Kidney tubule cell (primary cell): ENCODE measurements around the gene SF3A1.
"Not testable (repeated sequence)": the region's sequence is repeated elsewhere in the genome, so short reads cannot be mapped to it uniquely, and the experiment has no call there.

Experiments used
- DNase-seq: peaks from one replicate; pipeline ENCODE4 v3.0.0-alpha.2; 2018; ENCODE audit warnings: low spot score

The SF3A1 gene, protein sequence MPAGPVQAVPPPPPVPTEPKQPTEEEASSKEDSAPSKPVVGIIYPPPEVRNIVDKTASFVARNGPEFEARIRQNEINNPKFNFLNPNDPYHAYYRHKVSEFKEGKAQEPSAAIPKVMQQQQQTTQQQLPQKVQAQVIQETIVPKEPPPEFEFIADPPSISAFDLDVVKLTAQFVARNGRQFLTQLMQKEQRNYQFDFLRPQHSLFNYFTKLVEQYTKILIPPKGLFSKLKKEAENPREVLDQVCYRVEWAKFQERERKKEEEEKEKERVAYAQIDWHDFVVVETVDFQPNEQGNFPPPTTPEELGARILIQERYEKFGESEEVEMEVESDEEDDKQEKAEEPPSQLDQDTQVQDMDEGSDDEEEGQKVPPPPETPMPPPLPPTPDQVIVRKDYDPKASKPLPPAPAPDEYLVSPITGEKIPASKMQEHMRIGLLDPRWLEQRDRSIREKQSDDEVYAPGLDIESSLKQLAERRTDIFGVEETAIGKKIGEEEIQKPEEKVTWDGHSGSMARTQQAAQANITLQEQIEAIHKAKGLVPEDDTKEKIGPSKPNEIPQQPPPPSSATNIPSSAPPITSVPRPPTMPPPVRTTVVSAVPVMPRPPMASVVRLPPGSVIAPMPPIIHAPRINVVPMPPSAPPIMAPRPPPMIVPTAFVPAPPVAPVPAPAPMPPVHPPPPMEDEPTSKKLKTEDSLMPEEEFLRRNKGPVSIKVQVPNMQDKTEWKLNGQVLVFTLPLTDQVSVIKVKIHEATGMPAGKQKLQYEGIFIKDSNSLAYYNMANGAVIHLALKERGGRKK

DNA sequence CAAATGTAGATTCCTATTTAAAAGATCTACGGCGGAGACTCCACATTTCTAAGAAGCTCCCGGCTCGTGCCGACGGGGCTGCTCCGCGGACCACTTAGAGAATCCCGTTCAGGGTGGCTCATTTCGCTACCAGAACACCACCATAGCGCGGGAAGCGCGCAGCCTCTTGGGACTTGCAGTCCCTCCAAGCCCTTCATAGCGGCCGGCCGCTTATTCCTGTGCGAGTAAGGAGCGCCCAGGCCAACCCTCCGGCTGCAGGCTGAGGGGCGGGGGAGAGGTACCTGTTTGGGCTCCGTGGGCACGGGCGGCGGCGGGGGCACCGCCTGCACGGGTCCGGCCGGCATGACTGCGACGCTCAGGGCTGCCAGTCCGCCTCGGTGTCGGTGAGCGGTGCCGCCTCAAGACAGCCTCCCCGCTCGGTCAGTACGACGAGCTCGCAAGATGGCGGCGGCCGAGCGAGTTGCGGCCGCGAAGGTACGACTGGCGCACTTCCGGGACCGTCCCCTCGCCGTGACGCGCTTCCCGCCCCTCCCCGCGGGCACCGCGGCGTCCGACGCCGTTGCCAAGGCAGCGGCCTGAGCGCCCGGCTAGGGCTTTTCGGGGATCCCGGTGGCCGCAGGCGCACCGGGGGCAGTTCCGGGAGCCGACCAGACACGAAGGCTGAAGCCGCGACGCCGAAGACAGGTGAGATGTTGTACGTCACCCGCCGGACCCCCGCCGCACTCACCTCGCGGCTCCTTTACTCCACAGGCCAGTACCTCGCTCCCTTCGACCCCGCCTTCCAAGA is at the start of gene SF3A1, which contains the start of gene CCDC157:
Gene SF3A1, minus strand, starts transcription at position 446 of the 787 bp plus-strand sequence. Its CDS starts 102 bp downstream, at position 344.
Gene CCDC157, plus strand, starts transcription at position 559 of the 787 bp plus-strand sequence. CDS start 8,994 bp downstream, outside the sequence.
- peak; percentile 90 for DNase-seq

DNA sequence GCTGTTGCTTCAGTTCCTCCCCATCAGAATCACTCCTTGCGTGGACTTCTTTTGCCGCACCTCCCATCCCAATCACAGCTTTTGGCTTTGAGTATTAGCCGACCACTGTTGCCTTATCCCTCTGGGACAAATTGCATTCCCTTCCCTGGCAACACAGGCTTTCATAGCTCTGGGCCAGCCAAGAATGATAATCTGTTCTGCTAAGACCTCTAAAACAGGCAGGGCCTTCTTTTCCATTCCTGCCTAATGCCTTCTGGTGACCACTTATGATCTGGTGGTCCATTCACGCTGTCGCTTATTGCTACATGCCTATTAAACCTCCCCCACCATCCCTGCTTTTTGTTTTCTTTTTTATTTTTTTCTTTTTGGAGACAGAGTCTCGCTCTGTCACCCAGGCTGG is 49.7 kb upstream of the SF3A1 start:
- DNase-seq, result no peak

DNA sequence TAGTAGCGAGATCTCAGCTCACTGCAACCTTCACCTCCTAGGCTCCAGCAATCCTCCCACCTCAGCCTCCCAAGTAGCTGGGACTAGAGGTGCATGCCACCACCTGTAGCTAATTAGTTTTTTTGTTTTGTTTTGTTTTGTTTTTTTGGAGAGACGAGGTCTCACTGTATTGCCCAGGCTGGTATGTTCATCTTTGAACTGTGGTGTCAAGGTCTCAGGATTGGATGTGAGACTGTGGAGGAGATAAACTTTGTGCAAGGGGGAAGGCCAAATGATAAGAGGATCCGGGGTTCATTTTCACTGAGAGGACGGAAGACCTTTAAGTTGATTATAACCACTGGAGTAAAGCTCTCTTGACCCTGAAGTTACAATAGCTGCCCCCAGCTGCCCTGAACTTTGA is 49.0 kb upstream of the SF3A1 start:
- DNase-seq, result no peak

DNA sequence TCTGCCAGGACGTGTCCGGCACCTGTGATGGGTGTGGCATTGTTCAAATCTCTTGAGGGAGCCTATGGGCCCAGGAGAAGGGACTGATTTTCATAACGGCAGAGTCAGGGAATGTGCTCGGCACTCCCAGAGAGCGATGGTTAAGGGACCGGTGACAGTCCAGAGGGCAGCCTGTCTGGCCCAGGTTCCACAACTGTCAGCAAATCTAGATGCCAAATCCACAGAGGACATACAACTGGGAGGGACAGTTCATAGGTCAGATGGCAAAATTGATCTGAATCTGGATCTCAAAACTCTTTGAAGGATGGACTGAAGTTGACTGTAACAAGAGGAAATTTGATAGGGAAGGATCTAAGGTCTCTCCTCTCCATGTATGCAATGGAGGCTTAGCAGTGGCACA is 47.6 kb upstream of the SF3A1 start:
- DNase-seq, result no peak

GRCh38 chr22:30402766-30403104 is 46.0 kb upstream of the SF3A1 start:
- DNase-seq, result not testable (repeated sequence)

DNA sequence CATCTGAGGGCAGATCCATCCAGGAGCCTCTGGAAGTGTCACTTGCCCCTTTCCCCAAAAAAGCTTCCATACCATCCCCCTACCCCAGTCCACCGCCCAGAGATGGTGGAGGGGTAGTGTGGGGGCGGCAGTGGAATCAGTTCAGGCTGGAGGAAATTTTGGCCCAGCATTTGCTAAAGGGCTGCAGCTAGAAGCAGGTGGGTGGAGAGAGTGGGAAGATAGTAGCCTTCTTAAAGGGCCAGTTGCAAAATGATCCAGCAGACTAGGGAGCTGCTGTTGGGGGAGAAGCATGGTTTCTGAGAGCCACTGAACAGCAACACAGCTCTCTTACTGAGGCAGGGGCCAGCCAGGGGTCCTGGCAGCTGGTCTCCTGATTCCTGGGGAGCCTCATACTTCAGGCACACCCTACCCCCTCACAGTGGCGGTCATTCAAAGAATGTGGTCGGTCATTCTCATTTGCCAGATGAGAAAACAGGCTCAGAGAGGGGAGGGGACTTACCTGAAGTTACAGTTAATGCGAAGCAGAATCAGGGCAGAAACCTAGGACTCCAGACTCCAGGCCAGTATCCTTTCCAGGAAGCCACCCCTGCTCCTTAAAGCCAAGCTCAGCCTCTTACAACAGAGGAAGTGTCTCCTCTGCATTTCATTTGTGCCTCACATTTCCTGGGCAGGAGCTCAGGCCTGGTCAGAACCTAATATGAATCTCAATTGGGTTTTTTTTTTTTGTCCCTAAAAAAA is 45.5 kb upstream of the SF3A1 start:
- no peak for DNase-seq

GRCh38 chr22:30401024-30401423 is 44.3 kb upstream of the SF3A1 start:
- not testable (repeated sequence) for DNase-seq

- DNase-seq, result no peak
Observed at GRCh38 chr22:30400159-30400558, 43.5 kb upstream of the SF3A1 start.

- no peak for DNase-seq
Observed at GRCh38 chr22:30399718-30400117, 43.0 kb upstream of the SF3A1 start.

GRCh38 chr22:30398685-30399680 is 42.3 kb upstream of the SF3A1 start:
- DNase-seq, result no peak

GRCh38 chr22:30397656-30398635 is 41.3 kb upstream of the SF3A1 start:
- no peak for DNase-seq

- DNase-seq, result peak; percentile 74
Observed at GRCh38 chr22:30396871-30397655, 40.4 kb upstream of the SF3A1 start, which contains the start of gene SEC14L2. Gene SEC14L2, plus strand, starts transcription at chr22:30397018. Its CDS starts 99 bp downstream, at chr22:30397117.

DNA sequence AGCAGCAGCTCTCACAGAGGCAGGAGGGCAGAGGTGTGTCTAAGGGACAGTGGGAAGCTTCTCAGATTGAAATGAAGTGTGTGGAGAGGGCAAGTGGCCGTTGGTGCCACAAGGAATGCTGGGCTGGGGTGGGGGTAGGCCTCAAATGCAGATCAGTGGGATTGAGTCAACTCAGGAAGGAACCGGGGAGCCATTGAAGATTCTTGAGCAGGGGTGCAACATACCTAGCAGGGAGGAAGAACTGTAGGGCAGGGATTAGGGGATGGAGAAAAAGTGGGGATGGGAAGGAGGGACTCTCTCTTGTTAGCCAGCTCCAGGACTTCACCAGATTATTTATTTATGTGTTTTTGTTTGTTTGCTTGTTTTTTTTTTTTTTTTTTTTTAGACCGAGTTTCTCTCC is 37.2 kb upstream of the SF3A1 start:
- no peak for DNase-seq

GRCh38 chr22:30393322-30393680 is 36.6 kb upstream of the SF3A1 start:
- no peak for DNase-seq

DNA sequence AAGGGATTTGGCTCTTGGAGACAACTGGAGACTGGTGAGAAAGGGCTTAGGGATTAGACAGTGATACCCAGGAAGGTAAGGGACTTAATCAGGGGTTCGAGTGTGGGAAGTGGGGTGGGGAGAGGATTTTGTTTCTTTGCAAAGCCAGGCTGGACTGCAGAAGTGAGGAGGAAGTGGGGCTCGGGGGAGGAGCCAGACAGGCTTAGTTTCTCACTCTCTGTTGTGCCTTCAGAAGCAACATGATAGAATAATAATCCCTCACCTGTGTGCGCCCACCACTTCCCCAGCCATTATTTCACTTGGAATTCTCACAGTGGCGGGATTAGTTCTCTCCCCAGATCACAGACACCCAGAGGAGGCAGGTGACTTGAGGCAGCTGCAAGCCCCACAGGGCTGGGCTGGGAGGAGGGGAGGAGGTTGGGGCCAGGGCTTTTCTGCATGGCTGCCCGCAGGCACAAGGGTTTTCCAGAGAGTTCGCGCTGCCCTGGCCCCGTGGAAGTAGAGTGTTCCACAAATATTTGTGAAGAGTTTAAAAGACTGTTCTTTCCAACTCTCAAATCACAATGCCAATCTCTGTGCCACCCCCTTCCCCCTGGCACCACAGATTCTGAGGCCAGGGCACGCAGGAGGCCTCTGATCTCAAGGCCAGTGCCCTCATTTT is 36.1 kb upstream of the SF3A1 start:
- DNase-seq, result peak; percentile 39

GRCh38 chr22:30390974-30391691 is 34.4 kb upstream of the SF3A1 start:
- DNase-seq, result peak; percentile 81
